Neural progenitor cell (in vitro differentiated cells): Measurements from ENCODE around the gene LEMD2. TPM values are rescaled to one million over a fixed set of nuclear protein-coding genes. Genes with fewer than 3 reads are reported as not detected.

ENCODE experiments used
- DNase-seq: peaks from one replicate; pipeline ENCODE4 v3.0.0-alpha.2; 2016; ENCODE audit warnings: low spot score
- H2AFZ ChIP-seq: fragments of 200-600 bp; sonication (generic); replicated peaks from 2 replicates; pipeline ENCODE4 v1.6.1; 2016; ENCODE audit warnings: antibody characterized with exemption
- H3F3A ChIP-seq: fragments of 200-600 bp; sonication (generic); 2 replicates; pipeline ENCODE4 v1.6.1; 2016; ENCODE audit warnings: antibody characterized with exemption, low read depth
- H3K27ac ChIP-seq: fragments of 200-600 bp; sonication (generic); 2 replicates; pipeline ENCODE4 v1.5.1; 2016; ENCODE audit warnings: mild to moderate bottlenecking
- H3K27me3 ChIP-seq: fragments of 200-600 bp; sonication (generic); 2 replicates; pipeline ENCODE4 v1.6.1; 2016; ENCODE audit warnings: mild to moderate bottlenecking, moderate library complexity
- H3K36me3 ChIP-seq: fragments of 200-600 bp; sonication (generic); 2 replicates; pipeline ENCODE4 v1.5.1; 2016
- H3K4me1 ChIP-seq: fragments of 200-600 bp; sonication (generic); 2 replicates; pipeline ENCODE4 v1.6.1; 2016; ENCODE audit warnings: mixed run types
- H3K4me2 ChIP-seq: fragments of 200-600 bp; sonication (generic); 2 replicates; pipeline ENCODE4 v1.6.1; 2016
- H3K4me3 ChIP-seq: fragments of 200-600 bp; sonication (generic); 2 replicates; pipeline ENCODE4 v1.5.1; 2016
- H3K79me2 ChIP-seq: fragments of 200-600 bp; sonication (generic); 2 replicates; pipeline ENCODE4 v1.6.1; 2016; ENCODE audit warnings: low read depth
- H3K9ac ChIP-seq: fragments of 200-600 bp; sonication (generic); 2 replicates; pipeline ENCODE4 v1.6.1; 2016
- H3K9me3 ChIP-seq: fragments of 200-600 bp; sonication (generic); 2 replicates; pipeline ENCODE4 v1.5.1; 2016; ENCODE audit warnings: low read depth
- H4K20me1 ChIP-seq: fragments of 200-600 bp; sonication (generic); 2 replicates; pipeline ENCODE4 v1.6.1; 2016; ENCODE audit warnings: low read depth
- H3K27ac Mint-ChIP-seq: 3 replicates; pipeline ENCODE4 v1.8.0; 2021; ENCODE audit warnings: mixed read lengths
- H3K27me3 Mint-ChIP-seq: 2 replicates; pipeline ENCODE4 v1.8.0; 2022; ENCODE audit warnings: low read depth, mild to moderate bottlenecking, inconsistent platforms, moderate library complexity, mixed read lengths; ENCODE audit not compliant: insufficient read depth
- H3K36me3 Mint-ChIP-seq: 3 replicates; pipeline ENCODE4 v1.8.0; 2021; ENCODE audit warnings: mixed read lengths
- H3K4me1 Mint-ChIP-seq: 3 replicates; pipeline ENCODE4 v1.8.0; 2021; ENCODE audit warnings: mixed read lengths
- H3K4me3 Mint-ChIP-seq: 3 replicates; pipeline ENCODE4 v1.8.0; 2021; ENCODE audit warnings: mild to moderate bottlenecking, moderate library complexity, mixed read lengths
- H3K9me3 Mint-ChIP-seq: 3 replicates; pipeline ENCODE4 v1.8.0; 2020; ENCODE audit warnings: mixed read lengths
- EZH2 ChIP-seq: fragments of 200-600 bp; sonication (generic); IDR thresholded peaks from 2 replicates; pipeline ENCODE4 v1.6.1; 2017; ENCODE audit warnings: antibody characterized with exemption, mild to moderate bottlenecking, moderate library complexity
- EZH2phosphoT487 ChIP-seq: fragments of 200-600 bp; sonication (generic); IDR thresholded peaks from 2 replicates; pipeline ENCODE4 v1.6.1; 2017; ENCODE audit warnings: antibody characterized with exemption
- total RNA-seq: library from RNA; depleted of rRNA; stranded (reverse); fragments of >200 nt; gene quantifications from 2 replicates; pipeline ENCODE4 v1.2.3, GENCODE V29; 2015; ENCODE audit warnings: low replicate concordance
- TF ChIP-seq, protein P1 (sequence below): fragments of 200-600 bp; sonication (generic); IDR thresholded peaks from 2 replicates; pipeline ENCODE4 v1.5.1; 2017; ENCODE audit warnings: antibody characterized with exemption, mild to moderate bottlenecking

The LEMD2 gene
- total RNA-seq, 1 donor from 2014 or later, result 31.8 TPM

DNA sequence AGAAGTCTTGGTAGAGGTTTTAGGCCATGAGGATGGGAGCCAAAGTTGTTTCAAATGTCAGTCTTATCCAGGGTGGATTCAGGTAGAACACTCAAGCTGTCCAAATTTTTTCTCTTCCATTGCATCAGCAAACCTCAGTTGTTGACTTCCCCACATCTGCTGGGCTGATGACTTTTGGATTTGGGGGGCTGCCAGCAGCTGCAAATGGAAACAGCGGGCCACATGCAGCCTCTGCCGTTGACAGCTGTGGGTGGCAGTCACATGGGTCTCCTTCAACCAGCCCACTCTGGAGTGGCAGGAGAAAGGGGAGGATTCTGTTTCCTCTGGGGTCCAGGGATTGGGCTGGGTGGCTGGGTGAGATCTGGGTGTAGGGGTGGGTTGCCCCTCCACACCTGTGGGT is 20.7 kb upstream of the LEMD2 start:
- no peaks in the 10 kb centered on the region for H3K27me3 ChIP-seq
- peaks cover 65% of the 10 kb centered on the region for H3K4me1 ChIP-seq
- TF ChIP-seq, protein P1, sequence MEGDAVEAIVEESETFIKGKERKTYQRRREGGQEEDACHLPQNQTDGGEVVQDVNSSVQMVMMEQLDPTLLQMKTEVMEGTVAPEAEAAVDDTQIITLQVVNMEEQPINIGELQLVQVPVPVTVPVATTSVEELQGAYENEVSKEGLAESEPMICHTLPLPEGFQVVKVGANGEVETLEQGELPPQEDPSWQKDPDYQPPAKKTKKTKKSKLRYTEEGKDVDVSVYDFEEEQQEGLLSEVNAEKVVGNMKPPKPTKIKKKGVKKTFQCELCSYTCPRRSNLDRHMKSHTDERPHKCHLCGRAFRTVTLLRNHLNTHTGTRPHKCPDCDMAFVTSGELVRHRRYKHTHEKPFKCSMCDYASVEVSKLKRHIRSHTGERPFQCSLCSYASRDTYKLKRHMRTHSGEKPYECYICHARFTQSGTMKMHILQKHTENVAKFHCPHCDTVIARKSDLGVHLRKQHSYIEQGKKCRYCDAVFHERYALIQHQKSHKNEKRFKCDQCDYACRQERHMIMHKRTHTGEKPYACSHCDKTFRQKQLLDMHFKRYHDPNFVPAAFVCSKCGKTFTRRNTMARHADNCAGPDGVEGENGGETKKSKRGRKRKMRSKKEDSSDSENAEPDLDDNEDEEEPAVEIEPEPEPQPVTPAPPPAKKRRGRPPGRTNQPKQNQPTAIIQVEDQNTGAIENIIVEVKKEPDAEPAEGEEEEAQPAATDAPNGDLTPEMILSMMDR, result no peak
- TF ChIP-seq EZH2phosphoT487 (no peak), EZH2 (no peak)
- H2AFZ ChIP-seq, result no peak overlapping the region
- H3K4me3 ChIP-seq, result no peak overlapping the region
- H3K9ac ChIP-seq, result no peak overlapping the region
- no peaks in the 10 kb centered on the region for H3K36me3 ChIP-seq
- H3K4me2 ChIP-seq, result peak overlapping the region; percentile 63
- Mint-ChIP-seq H3K27me3 (peaks cover 23% of the 10 kb centered on the region), H3K4me3 (peak overlapping the region; percentile 25), H3K9me3 (no peaks in the 10 kb centered on the region), H3K36me3 (no peaks in the 10 kb centered on the region), H3K27ac (peak overlapping the region; percentile 27), H3K4me1 (peaks cover 65% of the 10 kb centered on the region)
- no peak for DNase-seq
- H3K9me3 ChIP-seq, result no peaks in the 10 kb centered on the region
- H3K27ac ChIP-seq, result no peak overlapping the region
- peaks cover 51% of the 10 kb centered on the region for H3F3A ChIP-seq
- H4K20me1 ChIP-seq, result peaks cover 14% of the 10 kb centered on the region
- no peaks in the 10 kb centered on the region for H3K79me2 ChIP-seq

DNA sequence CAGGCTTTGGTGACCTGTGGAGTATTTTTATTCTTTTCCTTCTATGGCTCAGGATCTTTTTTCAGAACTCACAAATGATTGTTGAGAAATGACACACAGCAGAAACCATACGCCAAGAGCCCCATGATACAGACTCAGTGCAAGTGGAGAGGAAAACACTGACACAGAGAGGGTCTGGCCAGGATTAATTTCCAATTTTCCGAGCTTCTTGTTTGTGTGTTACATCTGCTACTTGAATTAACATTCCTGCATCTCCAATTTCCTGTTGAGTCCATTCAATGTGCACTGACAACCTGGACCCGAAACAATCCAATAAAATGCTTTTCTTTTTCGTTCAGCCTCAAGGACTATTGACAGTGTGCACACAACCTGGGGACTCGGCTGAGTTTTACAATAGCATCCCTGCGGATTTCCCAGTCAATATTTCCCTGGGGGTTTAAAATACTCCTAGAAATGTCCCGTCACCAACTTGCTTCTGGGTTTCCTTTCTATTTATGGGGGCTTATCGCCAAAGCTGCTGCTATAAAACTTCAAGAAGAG is 19.8 kb upstream of the LEMD2 start:
- peak overlapping the region; percentile 1 for H3K4me3 ChIP-seq
- peak overlapping the region; percentile 63 for H3K4me2 ChIP-seq
- peaks cover 72% of the 10 kb centered on the region for H3K4me1 Mint-ChIP-seq
- H3K4me1 ChIP-seq, result peaks cover 68% of the 10 kb centered on the region
- TF ChIP-seq, protein P1, result no peak
- no peak for TF ChIP-seq EZH2
- no peak for TF ChIP-seq EZH2phosphoT487
- no peaks in the 10 kb centered on the region for H3K79me2 ChIP-seq
- H3K9ac ChIP-seq, result no peak overlapping the region
- H3K4me3 Mint-ChIP-seq, result peak overlapping the region; percentile 4
- no peak overlapping the region for H3K27ac Mint-ChIP-seq
- H3K27ac ChIP-seq, result no peak overlapping the region
- H3K27me3 ChIP-seq, result no peaks in the 10 kb centered on the region
- H3K36me3 Mint-ChIP-seq, result no peaks in the 10 kb centered on the region
- peaks cover 23% of the 10 kb centered on the region for H3K27me3 Mint-ChIP-seq
- DNase-seq, result peak; percentile 60
- H3K9me3 Mint-ChIP-seq, result no peaks in the 10 kb centered on the region
- H3F3A ChIP-seq, result peaks cover 51% of the 10 kb centered on the region
- H4K20me1 ChIP-seq, result peaks cover 14% of the 10 kb centered on the region
- H3K9me3 ChIP-seq, result no peaks in the 10 kb centered on the region
- H3K36me3 ChIP-seq, result no peaks in the 10 kb centered on the region
- H2AFZ ChIP-seq, result no peak overlapping the region

DNA sequence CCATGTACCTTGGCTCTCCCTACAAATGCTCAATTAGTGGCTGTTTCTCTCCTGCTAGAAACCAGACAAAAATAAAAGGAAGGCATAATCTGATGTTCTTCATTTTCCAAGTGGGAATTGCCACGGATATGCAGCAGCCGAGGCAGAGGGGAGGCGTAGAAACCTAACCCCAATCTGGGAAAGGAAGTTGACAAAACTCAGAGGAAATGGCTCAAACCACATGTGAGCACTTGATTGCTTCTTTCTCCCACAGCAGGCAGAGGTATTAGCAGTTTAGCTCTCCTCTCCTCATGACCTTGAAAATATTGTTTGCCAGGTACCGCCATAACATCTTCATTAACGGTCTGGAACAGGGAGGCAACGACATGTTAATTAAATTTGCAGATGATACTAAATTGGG is 18.7 kb upstream of the LEMD2 start:
- no peak overlapping the region for H3K27ac ChIP-seq
- peaks cover 19% of the 10 kb centered on the region for H3K27me3 Mint-ChIP-seq

More for the DNA sequence above, 18.7 kb upstream of the LEMD2 start:
- DNase-seq, result no peak
- Mint-ChIP-seq H3K27ac (peak overlapping the region; percentile 58), H3K9me3 (no peaks in the 10 kb centered on the region), H3K4me3 (no peak overlapping the region), H3K4me1 (peaks cover 70% of the 10 kb centered on the region), H3K36me3 (no peaks in the 10 kb centered on the region)
- TF ChIP-seq EZH2, result no peak
- no peak for TF ChIP-seq EZH2phosphoT487
- TF ChIP-seq, protein P1, result no peak
- H3K27me3 ChIP-seq, result no peaks in the 10 kb centered on the region
- no peak overlapping the region for H2AFZ ChIP-seq
- peaks cover 48% of the 10 kb centered on the region for H3F3A ChIP-seq
- H3K36me3 ChIP-seq, result no peaks in the 10 kb centered on the region
- no peaks in the 10 kb centered on the region for H3K9me3 ChIP-seq
- peak overlapping the region; percentile 63 for H3K4me2 ChIP-seq
- no peak overlapping the region for H3K9ac ChIP-seq
- H4K20me1 ChIP-seq, result peaks cover 6% of the 10 kb centered on the region
- no peaks in the 10 kb centered on the region for H3K79me2 ChIP-seq
- H3K4me1 ChIP-seq, result peaks cover 62% of the 10 kb centered on the region
- H3K4me3 ChIP-seq, result no peak overlapping the region
